Esophagus squamous epithelium (tissue), 5 donors: ENCODE results near the gene EHD2. TPM values are rescaled to one million over a fixed set of nuclear protein-coding genes. Genes with fewer than 3 reads are reported as not detected.

Source experiments
- DNase-seq: peaks from one replicate; lab custom pipeline; 2025; lab: John Stamatoyannopoulos, UW
- H3K27ac ChIP-seq, 4 donors: fragments of 200-600 bp; sonication (generic); one replicate each; pipeline ENCODE4 v1.5.1; 2016 to 2019; ENCODE audit warnings: mild to moderate bottlenecking in 1 of 4
- H3K27me3 ChIP-seq, 4 donors: fragments of 200-600 bp; sonication (generic); 1 replicate in 3 of 4; 2 replicates in 1 of 4; pipeline versions ENCODE4 v1.5.1 to v1.6.0; 2017 to 2021; ENCODE audit warnings: antibody characterized with exemption in 1 of 4
- H3K36me3 ChIP-seq, 3 donors: fragments of 200-600 bp; sonication (generic); one replicate each; pipeline ENCODE4 v1.5.1; 2016 to 2019
- H3K4me1 ChIP-seq, 3 donors: fragments of 200-600 bp; sonication (generic); one replicate each; pipeline ENCODE4 v1.5.1; 2017 to 2019
- H3K4me3 ChIP-seq, 4 donors: fragments of 200-600 bp; sonication (generic); 1 replicate in 3 of 4; 2 replicates in 1 of 4; pipeline ENCODE4 v1.5.1; 2016 to 2019; ENCODE audit warnings: mild to moderate bottlenecking in 2 of 4, moderate library complexity in 1 of 4
- H3K9me3 ChIP-seq, 3 donors: fragments of 200-600 bp; sonication (generic); one replicate each; pipeline ENCODE4 v1.5.1; 2016 to 2019
- CTCF ChIP-seq, 6 experiments: fragments of 450-650 bp in 4 of 6; fragments of 200-600 bp in 2 of 6; sonication (generic) in 2 of 6; IDR thresholded peaks; one replicate each; pipeline ENCODE4 v1.5.1; 2016 to 2019; ENCODE audit warnings: antibody characterized with exemption in 6 of 6, mild to moderate bottlenecking in 4 of 6, moderate library complexity in 4 of 6
- POLR2A ChIP-seq, 4 donors: fragments of 450-650 bp; IDR thresholded peaks; one replicate each; pipeline ENCODE4 v1.6.1; 2017; ENCODE audit warnings: antibody characterized with exemption in 4 of 4, mild to moderate bottlenecking in 4 of 4, moderate library complexity in 3 of 4
- WGBS, 2 donors: methylation state at CpG; one replicate each; pipeline ENCODE4 v1.1.5; 2018; 5-methylcytosine and 5-hydroxymethylcytosine counted together
- intact Hi-C: fragments of 100-400 bp; cut with DNase I; formaldehyde crosslinking; loops from one replicate; pipeline ENCODE4 v1.15.0; 2022
- total RNA-seq, 4 donors: library from RNA; depleted of rRNA; stranded (reverse); fragments of >200 nt; gene quantifications; one replicate each; pipeline ENCODE4 v1.1.0, GENCODE V29; 2016
- donor health status: DM: yes; HTN: yes; CAD: no.

The EHD2 gene
- total RNA-seq, 4 donors from 2014 or later = 34.8 to 50.7 (median 39.2) TPM

DNA sequence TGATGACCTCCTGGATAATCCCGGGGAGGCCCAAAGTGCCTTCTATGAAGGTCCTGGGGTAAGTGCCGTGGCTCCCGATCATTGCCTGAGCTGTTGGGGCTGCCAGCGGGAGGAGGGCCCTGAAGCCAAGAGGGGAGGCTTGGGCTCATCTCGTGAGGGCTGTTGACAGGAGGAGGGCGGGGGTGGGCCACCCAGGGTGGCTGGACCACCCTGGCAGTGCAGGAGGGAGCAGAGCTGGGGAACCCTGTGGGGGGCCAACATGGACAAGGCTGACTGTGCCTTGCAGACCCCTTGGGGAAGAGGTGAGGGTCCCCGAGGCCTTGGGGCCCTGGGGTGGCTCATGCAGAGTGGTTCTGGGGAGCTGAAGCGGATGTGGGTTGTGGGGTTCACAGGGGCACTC is 37.4 kb upstream of the EHD2 start:
- Histone ChIP-seq H3K27me3 (no peaks in the 10 kb centered on the region), H3K4me1 (no peaks in the 10 kb centered on the region), H3K4me3 (no peak overlapping the region), H3K27ac (no peak overlapping the region), H3K36me3 (peaks cover 16 to 86% (median 17%) of the 10 kb centered on the region in 3 donors), H3K9me3 (no peaks in the 10 kb centered on the region)
- TF ChIP-seq CTCF (IDR thresholded peaks at IDR 0.05) (no peak), POLR2A (IDR thresholded peaks at IDR 0.05) (no peak)
- DNase-seq = no peak
- 80% methylated on average over 2 of the region's 8 CpGs; no CpG with 5 or more reads in 1 of the 2 donors for WGBS, 2 donors
- intact Hi-C loops = no loop called here

- no peak for DNase-seq
- TF ChIP-seq CTCF (IDR thresholded peaks at IDR 0.05) = no peak
- TF ChIP-seq POLR2A (IDR thresholded peaks at IDR 0.05) = no peak
- peaks cover 16 to 93% (median 20%) of the 10 kb centered on the region in 3 donors for H3K36me3 ChIP-seq
- intact Hi-C loops = no loop called here
- no peaks in the 10 kb centered on the region for H3K27me3 ChIP-seq
- 82 to 91% methylated on average over 5 to 8 of the region's 8 CpGs for WGBS, 2 donors
- no peaks in the 10 kb centered on the region for H3K4me1 ChIP-seq
- H3K27ac ChIP-seq = no peak overlapping the region
- H3K9me3 ChIP-seq = no peaks in the 10 kb centered on the region
- no peak overlapping the region for H3K4me3 ChIP-seq
Observed at GRCh38 chr19:47676811-47677210, 36.4 kb upstream of the EHD2 start.

DNA sequence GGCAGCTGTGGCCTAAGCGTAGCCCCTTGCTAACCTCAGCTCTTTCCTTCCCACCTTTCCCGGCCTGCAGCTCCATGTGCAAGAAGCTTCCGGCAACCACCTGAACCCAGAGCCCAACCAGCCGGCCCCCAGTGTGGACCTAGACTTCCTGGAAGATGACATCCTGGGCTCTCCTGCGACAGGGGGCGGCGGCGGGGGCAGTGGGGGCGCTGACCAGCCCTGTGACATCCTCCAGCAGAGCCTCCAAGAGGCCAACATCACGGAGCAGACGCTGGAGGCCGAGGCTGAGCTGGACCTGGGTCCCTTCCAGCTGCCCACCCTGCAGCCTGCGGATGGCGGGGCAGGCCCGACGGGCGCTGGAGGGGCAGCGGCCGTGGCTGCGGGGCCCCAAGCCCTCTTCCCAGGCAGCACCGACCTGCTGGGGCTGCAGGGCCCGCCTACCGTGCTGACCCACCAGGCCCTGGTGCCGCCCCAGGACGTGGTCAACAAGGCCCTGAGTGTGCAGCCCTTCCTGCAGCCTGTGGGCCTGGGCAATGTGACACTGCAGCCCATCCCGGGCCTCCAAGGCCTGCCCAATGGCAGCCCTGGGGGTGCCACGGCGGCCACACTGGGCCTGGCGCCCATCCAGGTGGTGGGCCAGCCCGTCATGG is 33.8 kb upstream of the EHD2 start:
- Histone ChIP-seq H3K9me3 (no peaks in the 10 kb centered on the region), H3K4me3 (no peak overlapping the region), H3K27me3 (no peaks in the 10 kb centered on the region), H3K27ac (no peak overlapping the region), H3K36me3 (peaks cover 16 to 98% (median 20%) of the 10 kb centered on the region in 3 donors), H3K4me1 (no peaks in the 10 kb centered on the region)
- intact Hi-C loops = no loop called here
- 58% methylated on average over 2 of the region's 30 CpGs; no CpG with 5 or more reads in 1 of the 2 donors for WGBS, 2 donors
- DNase-seq = no peak
- no peak for TF ChIP-seq POLR2A (IDR thresholded peaks at IDR 0.05)
- no peak for TF ChIP-seq CTCF (IDR thresholded peaks at IDR 0.05)

DNA sequence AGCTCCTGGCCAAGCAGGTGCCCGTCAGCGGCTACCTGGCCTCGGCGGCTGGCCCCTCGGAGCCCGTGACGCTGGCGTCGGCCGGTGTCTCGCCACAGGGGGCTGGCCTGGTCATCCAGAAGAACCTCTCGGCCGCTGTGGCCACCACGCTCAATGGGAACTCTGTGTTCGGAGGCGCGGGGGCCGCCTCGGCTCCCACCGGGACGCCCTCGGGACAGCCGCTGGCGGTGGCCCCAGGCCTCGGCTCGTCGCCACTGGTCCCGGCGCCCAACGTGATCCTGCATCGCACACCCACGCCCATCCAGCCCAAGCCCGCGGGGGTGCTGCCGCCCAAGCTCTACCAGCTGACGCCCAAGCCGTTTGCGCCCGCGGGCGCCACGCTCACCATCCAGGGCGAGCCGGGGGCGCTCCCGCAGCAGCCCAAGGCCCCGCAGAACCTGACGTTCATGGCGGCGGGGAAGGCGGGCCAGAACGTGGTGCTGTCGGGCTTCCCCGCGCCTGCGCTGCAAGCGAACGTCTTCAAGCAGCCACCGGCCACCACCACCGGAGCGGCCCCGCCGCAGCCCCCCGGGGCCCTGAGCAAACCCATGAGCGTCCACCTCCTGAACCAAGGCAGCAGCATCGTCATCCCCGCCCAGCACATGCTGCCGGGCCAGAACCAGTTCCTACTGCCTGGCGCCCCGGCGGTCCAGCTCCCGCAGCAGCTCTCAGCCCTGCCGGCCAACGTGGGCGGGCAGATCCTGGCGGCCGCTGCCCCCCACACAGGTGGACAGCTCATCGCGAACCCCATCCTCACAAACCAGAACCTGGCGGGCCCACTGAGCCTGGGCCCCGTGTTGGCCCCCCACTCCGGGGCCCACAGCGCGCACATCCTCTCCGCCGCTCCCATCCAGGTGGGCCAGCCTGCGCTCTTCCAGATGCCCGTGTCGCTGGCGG is 33.0 kb upstream of the EHD2 start:
- Histone ChIP-seq H3K36me3 (peaks cover 16 to 98% (median 20%) of the 10 kb centered on the region in 3 donors), H3K27ac (no peak overlapping the region), H3K9me3 (no peaks in the 10 kb centered on the region), H3K4me3 (no peak overlapping the region), H3K4me1 (no peaks in the 10 kb centered on the region), H3K27me3 (no peaks in the 10 kb centered on the region)
- TF ChIP-seq CTCF (IDR thresholded peaks at IDR 0.05) (no peak), POLR2A (IDR thresholded peaks at IDR 0.05) (no peak)
- no peak for DNase-seq
- no CpG with 5 or more reads among the region's 90 CpGs for WGBS, 2 donors
- intact Hi-C loops = no loop called here

- intact Hi-C loops = no loop called here
- whole genome bisulfite sequencing, 2 donors = no CpG with 5 or more reads among the region's 34 CpGs
- H3K27ac ChIP-seq = no peak overlapping the region
- no peaks in the 10 kb centered on the region for H3K27me3 ChIP-seq
- H3K9me3 ChIP-seq = no peaks in the 10 kb centered on the region
- no peaks in the 10 kb centered on the region for H3K4me1 ChIP-seq
- peaks cover 16 to 97% (median 20%) of the 10 kb centered on the region in 3 donors for H3K36me3 ChIP-seq
- H3K4me3 ChIP-seq = no peak overlapping the region
- TF ChIP-seq CTCF (IDR thresholded peaks at IDR 0.05) = no peak
- no peak for TF ChIP-seq POLR2A (IDR thresholded peaks at IDR 0.05)
- no peak for DNase-seq
Observed at GRCh38 chr19:47680858-47681332, 32.3 kb upstream of the EHD2 start.
